ENCODE measurements around the gene EEFSEC.

Gene EEFSEC

DNA sequence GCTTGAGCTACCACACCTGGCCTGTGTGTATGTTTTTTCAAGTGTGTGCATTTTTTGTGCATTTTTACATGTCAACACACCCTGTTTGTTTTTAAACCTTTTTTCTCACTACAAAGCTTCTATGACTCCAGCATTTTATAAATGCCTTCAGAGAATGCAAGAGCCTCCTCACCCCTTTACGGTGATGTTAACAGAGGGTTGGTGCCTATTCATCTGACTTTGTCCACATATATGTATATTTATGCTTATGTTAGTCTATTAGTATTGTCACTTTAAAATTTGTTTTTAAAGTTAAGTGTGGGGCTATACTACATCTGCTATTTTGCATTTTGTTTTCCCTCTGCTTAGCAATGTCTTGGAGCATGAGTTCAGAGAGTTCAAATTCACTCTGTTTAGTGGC is 45.8 kb downstream of the EEFSEC start:
- no peak overlapping the region for H3K4me3 ChIP-seq (ENCODE audit: low read length)
- TF ChIP-seq, protein P1, sequence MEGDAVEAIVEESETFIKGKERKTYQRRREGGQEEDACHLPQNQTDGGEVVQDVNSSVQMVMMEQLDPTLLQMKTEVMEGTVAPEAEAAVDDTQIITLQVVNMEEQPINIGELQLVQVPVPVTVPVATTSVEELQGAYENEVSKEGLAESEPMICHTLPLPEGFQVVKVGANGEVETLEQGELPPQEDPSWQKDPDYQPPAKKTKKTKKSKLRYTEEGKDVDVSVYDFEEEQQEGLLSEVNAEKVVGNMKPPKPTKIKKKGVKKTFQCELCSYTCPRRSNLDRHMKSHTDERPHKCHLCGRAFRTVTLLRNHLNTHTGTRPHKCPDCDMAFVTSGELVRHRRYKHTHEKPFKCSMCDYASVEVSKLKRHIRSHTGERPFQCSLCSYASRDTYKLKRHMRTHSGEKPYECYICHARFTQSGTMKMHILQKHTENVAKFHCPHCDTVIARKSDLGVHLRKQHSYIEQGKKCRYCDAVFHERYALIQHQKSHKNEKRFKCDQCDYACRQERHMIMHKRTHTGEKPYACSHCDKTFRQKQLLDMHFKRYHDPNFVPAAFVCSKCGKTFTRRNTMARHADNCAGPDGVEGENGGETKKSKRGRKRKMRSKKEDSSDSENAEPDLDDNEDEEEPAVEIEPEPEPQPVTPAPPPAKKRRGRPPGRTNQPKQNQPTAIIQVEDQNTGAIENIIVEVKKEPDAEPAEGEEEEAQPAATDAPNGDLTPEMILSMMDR (conservative IDR thresholded peaks at IDR 0.05; ENCODE audit: low read depth, low read length) = no peak
- no peak for DNase-seq (ENCODE audit: low read depth)

DNA sequence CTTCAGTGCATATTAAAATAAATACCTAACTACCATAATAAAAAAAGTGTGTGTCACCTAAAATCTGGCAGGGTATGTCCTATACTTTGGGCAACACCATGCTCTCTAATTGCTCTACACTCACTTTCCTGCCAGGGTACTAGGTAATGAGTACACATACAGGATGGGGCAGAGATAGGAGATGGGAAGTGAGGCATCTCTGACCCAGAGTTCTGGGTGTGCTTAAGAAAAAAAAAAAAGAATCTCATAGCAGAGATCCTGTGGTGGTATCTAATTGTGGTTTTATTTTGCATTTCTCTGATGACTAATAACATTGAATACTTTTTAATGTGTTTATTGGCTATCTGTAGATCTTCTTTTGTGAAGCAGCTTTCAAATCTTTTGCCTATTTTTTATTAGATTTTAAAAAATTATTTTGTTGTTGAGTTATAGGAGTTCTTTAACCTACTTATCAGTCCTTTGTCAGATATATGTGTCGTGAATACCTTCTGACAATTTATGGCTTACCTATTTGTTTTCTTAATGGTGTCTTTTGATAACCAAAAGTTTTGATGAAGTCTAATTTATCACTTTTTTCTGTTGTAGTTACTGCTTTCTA is 48.0 kb downstream of the EEFSEC start:
- DNase-seq (ENCODE audit: low read depth) = no peak
- TF ChIP-seq, protein P1 (conservative IDR thresholded peaks at IDR 0.05; ENCODE audit: low read depth, low read length) = no peak
- no peak overlapping the region for H3K4me3 ChIP-seq (ENCODE audit: low read length)

DNA sequence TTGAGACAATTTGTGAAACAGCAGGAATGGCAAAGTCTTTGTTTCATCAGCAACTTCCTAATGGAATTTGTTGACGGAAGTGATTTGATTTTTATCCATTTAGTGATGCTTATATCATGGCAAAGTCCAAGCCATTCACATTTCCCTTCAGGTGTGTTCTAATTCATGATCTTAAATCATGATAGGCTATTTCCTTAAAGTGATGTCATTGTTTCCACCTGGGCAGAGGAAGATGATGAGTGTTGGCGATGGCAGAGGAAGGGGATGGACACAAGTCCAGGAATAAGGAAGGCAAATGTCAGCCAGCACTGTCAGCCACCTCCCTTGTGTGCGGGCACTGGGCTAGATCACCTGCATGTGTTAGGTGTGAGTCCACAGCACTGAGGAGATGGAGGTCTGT is 49.9 kb downstream of the EEFSEC start:
- DNase-seq (ENCODE audit: low read depth) = no peak
- TF ChIP-seq, protein P1 (conservative IDR thresholded peaks at IDR 0.05; ENCODE audit: low read depth, low read length) = no peak
- H3K4me3 ChIP-seq (ENCODE audit: low read length) = no peak overlapping the region

DNA sequence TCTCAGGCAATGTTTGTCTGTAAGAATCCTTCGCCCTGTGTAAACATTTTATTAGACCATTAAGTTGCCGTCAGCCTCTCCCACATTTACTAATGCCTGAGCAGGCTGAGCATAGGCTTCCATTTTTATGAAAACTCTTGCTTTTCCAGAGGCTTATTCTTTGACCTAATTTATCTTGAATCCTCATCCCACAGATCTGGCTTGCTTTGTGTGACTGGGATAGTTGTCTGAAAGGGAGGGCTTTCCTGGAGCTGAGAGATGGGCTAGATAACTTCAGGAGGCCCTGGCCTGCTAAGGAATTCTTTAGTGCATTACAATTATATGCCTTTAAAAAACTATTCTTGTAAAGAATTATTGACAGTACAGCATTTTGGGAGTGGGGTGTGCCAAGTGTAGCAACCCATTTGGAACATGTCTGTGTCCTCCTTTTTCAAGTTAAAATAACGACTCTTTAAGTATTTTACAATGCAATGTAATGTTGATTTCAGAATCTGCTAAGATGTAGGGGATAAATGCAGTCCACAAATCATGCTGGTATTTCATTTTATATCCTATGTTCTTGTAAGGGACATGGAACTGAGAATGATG is 52.4 kb downstream of the EEFSEC start:
- DNase-seq (ENCODE audit: low read depth) = no peak
- TF ChIP-seq, protein P1 (conservative IDR thresholded peaks at IDR 0.05; ENCODE audit: low read depth, low read length) = no peak
- no peak overlapping the region for H3K4me3 ChIP-seq (ENCODE audit: low read length)

DNA sequence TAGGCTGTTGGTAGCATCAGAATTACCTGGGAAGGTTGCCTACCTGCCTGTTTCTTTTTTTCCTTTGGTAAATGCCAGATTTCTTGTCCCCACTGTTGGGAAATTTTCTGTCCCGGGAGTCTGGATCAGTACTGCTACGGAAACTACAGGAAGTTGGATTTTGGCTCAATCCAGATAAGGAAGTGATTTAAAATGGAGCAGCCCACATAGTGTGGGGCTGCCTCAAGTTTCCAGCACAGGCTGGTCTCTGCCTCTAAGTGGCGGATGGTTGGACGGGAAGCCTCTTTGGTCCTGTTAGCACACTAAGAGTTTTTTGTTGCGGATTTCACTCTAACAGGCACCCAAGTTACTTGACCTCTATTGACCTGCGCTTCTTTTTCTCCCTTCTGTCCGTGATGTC is 54.7 kb downstream of the EEFSEC start:
- TF ChIP-seq, protein P1 (conservative IDR thresholded peaks at IDR 0.05; ENCODE audit: low read depth, low read length) = no peak
- no peak overlapping the region for H3K4me3 ChIP-seq (ENCODE audit: low read length)
- DNase-seq (ENCODE audit: low read depth) = no peak

DNA sequence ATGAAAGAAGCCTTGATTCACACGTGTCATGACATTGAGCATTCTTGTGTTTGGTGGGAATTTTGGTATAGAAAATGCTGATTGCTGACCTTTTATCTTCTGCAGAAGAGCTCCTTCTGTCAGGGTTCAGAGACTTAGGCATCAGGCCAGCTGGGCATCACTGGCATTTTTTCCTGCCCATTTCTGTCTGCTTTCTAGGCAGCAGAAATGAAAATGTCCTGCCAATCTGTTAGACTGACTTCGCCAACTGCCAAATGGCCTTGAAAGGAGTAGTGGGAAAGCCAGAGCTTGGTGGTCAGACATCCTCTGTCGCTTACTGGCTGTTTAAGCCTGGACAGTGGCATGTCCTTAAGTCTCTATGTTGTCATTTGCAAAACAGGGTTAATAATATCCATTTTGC is 57.4 kb downstream of the EEFSEC start:
- TF ChIP-seq, protein P1 (conservative IDR thresholded peaks at IDR 0.05; ENCODE audit: low read depth, low read length) = no peak
- H3K4me3 ChIP-seq (ENCODE audit: low read length) = no peak overlapping the region
- no peak for DNase-seq (ENCODE audit: low read depth)

DNA sequence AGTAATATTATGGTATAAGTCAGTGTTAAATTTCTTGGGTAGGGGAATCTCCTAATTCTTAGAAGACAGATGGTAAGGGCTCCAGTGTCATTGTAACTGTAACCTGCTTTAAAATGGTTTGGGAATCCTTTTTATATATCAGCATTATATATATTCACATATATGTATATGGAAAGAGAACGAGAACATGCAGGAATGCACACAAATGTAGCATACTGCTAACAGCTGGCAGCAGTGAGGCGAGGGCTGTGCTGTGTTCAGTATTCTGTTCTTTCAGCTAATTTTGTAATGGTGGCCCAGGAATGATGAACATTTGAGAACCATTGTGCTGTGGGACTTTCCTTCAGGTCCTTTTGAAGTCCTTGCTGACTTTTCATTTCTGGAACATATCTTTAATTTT is 60.8 kb downstream of the EEFSEC start:
- no peak for DNase-seq (ENCODE audit: low read depth)
- no peak overlapping the region for H3K4me3 ChIP-seq (ENCODE audit: low read length)
- TF ChIP-seq, protein P1 (conservative IDR thresholded peaks at IDR 0.05; ENCODE audit: low read depth, low read length) = no peak

Measured in retinal pigment epithelial cell (primary cell).